ENCODE data around the gene STK32C.

The STK32C gene

GRCh38 chr10:132212816-132213215 lies 94.9 kb downstream of the STK32C start:
- DNase-seq (ENCODE audit: low read depth) = no peak
- no peak overlapping the region for H3K4me3 ChIP-seq (ENCODE audit: low read depth, low read length)
- no peak for TF ChIP-seq CTCF (conservative IDR thresholded peaks at IDR 0.05; ENCODE audit: low read depth, low read length)

GRCh38 chr10:132211246-132211645 lies 96.5 kb downstream of the STK32C start:
- no peak for DNase-seq (ENCODE audit: low read depth)
- no peak overlapping the region for H3K4me3 ChIP-seq (ENCODE audit: low read depth, low read length)
- no peak for TF ChIP-seq CTCF (conservative IDR thresholded peaks at IDR 0.05; ENCODE audit: low read depth, low read length)

GRCh38 chr10:132210766-132211165 lies 97.0 kb downstream of the STK32C start:
- H3K4me3 ChIP-seq (ENCODE audit: low read depth, low read length) = no peak overlapping the region
- DNase-seq (ENCODE audit: low read depth) = no peak
- no peak for TF ChIP-seq CTCF (conservative IDR thresholded peaks at IDR 0.05; ENCODE audit: low read depth, low read length)

GRCh38 chr10:132209978-132210530 lies 97.7 kb downstream of the STK32C start:
- no peak for DNase-seq (ENCODE audit: low read depth)
- H3K4me3 ChIP-seq (ENCODE audit: low read depth, low read length) = no peak overlapping the region
- TF ChIP-seq CTCF (conservative IDR thresholded peaks at IDR 0.05; ENCODE audit: low read depth, low read length) = no peak

- no peak for DNase-seq (ENCODE audit: low read depth)
- no peak for TF ChIP-seq CTCF (conservative IDR thresholded peaks at IDR 0.05; ENCODE audit: low read depth, low read length)
- no peak overlapping the region for H3K4me3 ChIP-seq (ENCODE audit: low read depth, low read length)
Measured at GRCh38 chr10:132209130-132209529, 98.6 kb downstream of the STK32C start.

- H3K4me3 ChIP-seq (ENCODE audit: low read depth, low read length) = no peak overlapping the region
- DNase-seq (ENCODE audit: low read depth) = no peak
- no peak for TF ChIP-seq CTCF (conservative IDR thresholded peaks at IDR 0.05; ENCODE audit: low read depth, low read length)
Measured at GRCh38 chr10:132208462-132209050, 99.2 kb downstream of the STK32C start.

Measured in choroid plexus epithelial cell (primary cell).